Thyroid gland (tissue), 4 donors: ENCODE results near the gene IMMT. TPM values are rescaled to one million over a fixed set of nuclear protein-coding genes. Genes with fewer than 3 reads are reported as not detected.

ENCODE experiments used
- DNase-seq, 2 donors: peaks; one replicate each; pipeline ENCODE4 v3.0.0-alpha.2; 2019
- H3K27ac ChIP-seq, 3 donors: fragments of 200-600 bp; sonication (generic); 1 replicate in 2 of 3; 2 replicates in 1 of 3; pipeline ENCODE4 v1.5.1; 2016 to 2019; ENCODE audit warnings: mild to moderate bottlenecking in 1 of 3, moderate library complexity in 1 of 3
- H3K27me3 ChIP-seq: fragments of 200-600 bp; sonication (generic); one replicate; pipeline ENCODE4 v1.5.1; 2019
- H3K36me3 ChIP-seq, 2 donors: fragments of 200-600 bp; sonication (generic); one replicate each; pipeline ENCODE4 v1.5.1; 2016 to 2019
- H3K4me1 ChIP-seq, 2 donors: fragments of 200-600 bp; sonication (generic); one replicate each; pipeline ENCODE4 v1.5.1; 2017 to 2019
- H3K4me3 ChIP-seq, 3 donors: fragments of 200-600 bp; sonication (generic); replicated peaks in 1 of 3; 1 replicate in 2 of 3; 2 replicates in 1 of 3; pipeline ENCODE4 v1.5.1; 2016; ENCODE audit warnings: mild to moderate bottlenecking in 1 of 3
- H3K9me3 ChIP-seq: fragments of 200-600 bp; sonication (generic); one replicate; pipeline ENCODE4 v1.5.1; 2017
- POLR2A ChIP-seq, 2 donors: fragments of 450-650 bp; IDR thresholded peaks; one replicate each; pipeline ENCODE4 v1.6.1; 2017; ENCODE audit warnings: antibody characterized with exemption in 2 of 2, mild to moderate bottlenecking in 2 of 2, moderate library complexity in 1 of 2
- WGBS, 2 donors: methylation state at CpG; one replicate each; pipeline ENCODE4 v1.1.5; 2017; 5-methylcytosine and 5-hydroxymethylcytosine counted together
- intact Hi-C: fragments of 100-400 bp; cut with DNase I; formaldehyde crosslinking; loops from one replicate; pipeline ENCODE4 v1.15.1; 2023
- total RNA-seq, 4 donors: library from RNA; depleted of rRNA; stranded (reverse); fragments of >200 nt; gene quantifications; one replicate each; pipeline ENCODE4 v1.2.3, GENCODE V29; 2016
- TF ChIP-seq, protein P1 (sequence below), 6 experiments: fragments of 200-600 bp in 3 of 6; fragments of 450-650 bp in 3 of 6; sonication (generic) in 3 of 6; IDR thresholded peaks; one replicate each; pipeline ENCODE4 v1.5.1; 2016 to 2019; ENCODE audit warnings: antibody characterized with exemption in 6 of 6, mild to moderate bottlenecking in 2 of 6, inconsistent platforms in 1 of 6, moderate library complexity in 1 of 6

The IMMT gene
- total RNA-seq, 4 donors from 2014 or later: 54.0 to 88.2 (median 67.1) TPM

GRCh38 chr2:86170449-86170848 is 24.8 kb downstream of the IMMT start:
- WGBS, 2 donors: 96% methylated on average over 4 of the region's 4 CpGs
- Histone ChIP-seq H3K27ac (no peak overlapping the region), H3K4me1 (no peaks in the 10 kb centered on the region), H3K27me3 (no peaks in the 10 kb centered on the region), H3K9me3 (no peaks in the 10 kb centered on the region), H3K36me3 (peaks cover 8 to 37% of the 10 kb centered on the region in 2 donors), H3K4me3 (no peak overlapping the region)
- intact Hi-C loops: no loop called here
- no peak for TF ChIP-seq POLR2A (IDR thresholded peaks at IDR 0.05)
- TF ChIP-seq, protein P1, sequence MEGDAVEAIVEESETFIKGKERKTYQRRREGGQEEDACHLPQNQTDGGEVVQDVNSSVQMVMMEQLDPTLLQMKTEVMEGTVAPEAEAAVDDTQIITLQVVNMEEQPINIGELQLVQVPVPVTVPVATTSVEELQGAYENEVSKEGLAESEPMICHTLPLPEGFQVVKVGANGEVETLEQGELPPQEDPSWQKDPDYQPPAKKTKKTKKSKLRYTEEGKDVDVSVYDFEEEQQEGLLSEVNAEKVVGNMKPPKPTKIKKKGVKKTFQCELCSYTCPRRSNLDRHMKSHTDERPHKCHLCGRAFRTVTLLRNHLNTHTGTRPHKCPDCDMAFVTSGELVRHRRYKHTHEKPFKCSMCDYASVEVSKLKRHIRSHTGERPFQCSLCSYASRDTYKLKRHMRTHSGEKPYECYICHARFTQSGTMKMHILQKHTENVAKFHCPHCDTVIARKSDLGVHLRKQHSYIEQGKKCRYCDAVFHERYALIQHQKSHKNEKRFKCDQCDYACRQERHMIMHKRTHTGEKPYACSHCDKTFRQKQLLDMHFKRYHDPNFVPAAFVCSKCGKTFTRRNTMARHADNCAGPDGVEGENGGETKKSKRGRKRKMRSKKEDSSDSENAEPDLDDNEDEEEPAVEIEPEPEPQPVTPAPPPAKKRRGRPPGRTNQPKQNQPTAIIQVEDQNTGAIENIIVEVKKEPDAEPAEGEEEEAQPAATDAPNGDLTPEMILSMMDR (IDR thresholded peaks at IDR 0.05): no peak
- DNase-seq: no peak

- Histone ChIP-seq H3K4me3 (no peak overlapping the region), H3K27ac (no peak overlapping the region), H3K27me3 (no peaks in the 10 kb centered on the region), H3K9me3 (no peaks in the 10 kb centered on the region), H3K4me1 (no peaks in the 10 kb centered on the region), H3K36me3 (peaks cover 29 to 61% of the 10 kb centered on the region in 2 donors)
- intact Hi-C loops: no loop called here
- no peak for TF ChIP-seq POLR2A (IDR thresholded peaks at IDR 0.05)
- TF ChIP-seq, protein P1 (IDR thresholded peaks at IDR 0.05): no peak
- no peak for DNase-seq
- 91 to 96% methylated on average over 6 of the region's 6 CpGs for WGBS, 2 donors
Observed at GRCh38 chr2:86160156-86160952, 34.9 kb downstream of the IMMT start.

DNA sequence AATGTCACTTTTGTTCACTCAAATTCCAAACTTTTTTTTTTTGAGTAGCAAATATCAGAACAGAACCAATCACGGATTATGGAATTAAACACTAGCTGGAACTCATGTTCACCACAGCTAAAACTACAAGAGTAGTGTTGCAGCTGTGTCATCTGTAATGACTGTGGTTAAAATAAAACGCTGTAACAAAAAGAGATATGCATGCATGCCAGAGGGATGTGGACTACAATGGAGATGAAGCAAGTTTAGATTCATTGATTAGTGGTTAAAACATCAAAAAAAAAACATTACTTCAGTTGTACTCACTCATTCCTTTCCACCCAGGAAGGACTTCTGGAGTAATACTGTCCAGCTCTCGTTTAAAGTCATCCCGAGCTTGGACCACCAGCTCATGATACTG is 37.0 kb downstream of the IMMT start:
- no peaks in the 10 kb centered on the region for H3K9me3 ChIP-seq
- WGBS, 2 donors: 95% methylated on average over 4 of the region's 4 CpGs
- no peak for DNase-seq
- intact Hi-C loops: no loop called here
- H3K4me1 ChIP-seq: no peaks in the 10 kb centered on the region
- H3K36me3 ChIP-seq: peaks cover 26 to 58% of the 10 kb centered on the region in 2 donors
- H3K27ac ChIP-seq: no peak overlapping the region
- TF ChIP-seq POLR2A (IDR thresholded peaks at IDR 0.05): no peak
- TF ChIP-seq, protein P1 (IDR thresholded peaks at IDR 0.05): no peak
- H3K4me3 ChIP-seq: no peak overlapping the region
- no peaks in the 10 kb centered on the region for H3K27me3 ChIP-seq

DNA sequence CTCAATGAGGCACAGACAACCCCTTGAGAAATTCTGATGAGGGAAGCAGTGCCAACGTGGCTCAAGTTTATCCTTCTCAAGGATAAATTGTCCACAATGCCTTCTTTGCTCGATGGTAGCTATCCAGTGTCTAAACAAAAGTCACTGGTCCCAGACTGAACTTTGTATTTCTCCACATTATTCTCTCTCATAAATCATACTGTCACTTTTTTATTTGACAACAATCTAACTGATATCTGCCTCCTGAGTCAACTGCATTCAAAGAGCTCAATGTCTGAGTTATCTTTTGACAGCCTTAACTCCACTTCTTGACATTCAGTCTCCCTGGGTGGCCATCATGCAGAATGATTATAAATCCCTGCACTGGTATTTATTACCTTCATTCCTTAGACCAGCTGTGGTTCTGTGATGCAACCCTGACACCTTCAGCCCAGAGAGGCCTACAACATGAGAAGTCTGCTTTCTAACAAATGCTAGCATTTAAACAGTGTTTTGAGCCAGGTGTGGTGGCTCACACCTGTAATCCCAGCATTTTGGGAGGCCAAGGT is 38.2 kb downstream of the IMMT start:
- DNase-seq: no peak
- Histone ChIP-seq H3K27me3 (no peaks in the 10 kb centered on the region), H3K27ac (no peak overlapping the region), H3K4me1 (no peaks in the 10 kb centered on the region), H3K9me3 (no peaks in the 10 kb centered on the region), H3K36me3 (peaks cover 20 to 49% of the 10 kb centered on the region in 2 donors), H3K4me3 (no peak overlapping the region)
- intact Hi-C loops: no loop called here
- no peak for TF ChIP-seq POLR2A (IDR thresholded peaks at IDR 0.05)
- TF ChIP-seq, protein P1 (IDR thresholded peaks at IDR 0.05): no peak
- WGBS, 2 donors: 92 to 93% methylated on average over 2 of the region's 2 CpGs

- intact Hi-C loops: no loop called here
- Histone ChIP-seq H3K36me3 (peaks cover 31 to 57% of the 10 kb centered on the region in 2 donors), H3K9me3 (no peaks in the 10 kb centered on the region), H3K27me3 (no peaks in the 10 kb centered on the region), H3K4me3 (no peak overlapping the region), H3K27ac (no peak overlapping the region), H3K4me1 (no peaks in the 10 kb centered on the region)
- DNase-seq: no peak
- 94 to 100% methylated on average over 2 of the region's 2 CpGs for WGBS, 2 donors
- no peak for TF ChIP-seq POLR2A (IDR thresholded peaks at IDR 0.05)
- TF ChIP-seq, protein P1 (IDR thresholded peaks at IDR 0.05): no peak
Observed at GRCh38 chr2:86150502-86150901, 44.8 kb downstream of the IMMT start.
